ENCODE measurements around the gene ZYG11A. TPM values are rescaled to one million over a fixed set of nuclear protein-coding genes. Genes with fewer than 3 reads are reported as not detected.

The ZYG11A gene
- total RNA-seq, 4 donors from 2014 or later, result not detected

GRCh38 chr1:52915211-52915854 is 72.8 kb downstream of the ZYG11A start:
- no peak for DNase-seq
- H3K27ac ChIP-seq, result no peak overlapping the region
- no peaks in the 10 kb centered on the region for H3K27me3 ChIP-seq
- no peaks in the 10 kb centered on the region for H3K9me3 ChIP-seq
- peaks cover 0 to 15% (median 0%) of the 10 kb centered on the region in 3 donors for H3K36me3 ChIP-seq
- TF ChIP-seq, protein P1, sequence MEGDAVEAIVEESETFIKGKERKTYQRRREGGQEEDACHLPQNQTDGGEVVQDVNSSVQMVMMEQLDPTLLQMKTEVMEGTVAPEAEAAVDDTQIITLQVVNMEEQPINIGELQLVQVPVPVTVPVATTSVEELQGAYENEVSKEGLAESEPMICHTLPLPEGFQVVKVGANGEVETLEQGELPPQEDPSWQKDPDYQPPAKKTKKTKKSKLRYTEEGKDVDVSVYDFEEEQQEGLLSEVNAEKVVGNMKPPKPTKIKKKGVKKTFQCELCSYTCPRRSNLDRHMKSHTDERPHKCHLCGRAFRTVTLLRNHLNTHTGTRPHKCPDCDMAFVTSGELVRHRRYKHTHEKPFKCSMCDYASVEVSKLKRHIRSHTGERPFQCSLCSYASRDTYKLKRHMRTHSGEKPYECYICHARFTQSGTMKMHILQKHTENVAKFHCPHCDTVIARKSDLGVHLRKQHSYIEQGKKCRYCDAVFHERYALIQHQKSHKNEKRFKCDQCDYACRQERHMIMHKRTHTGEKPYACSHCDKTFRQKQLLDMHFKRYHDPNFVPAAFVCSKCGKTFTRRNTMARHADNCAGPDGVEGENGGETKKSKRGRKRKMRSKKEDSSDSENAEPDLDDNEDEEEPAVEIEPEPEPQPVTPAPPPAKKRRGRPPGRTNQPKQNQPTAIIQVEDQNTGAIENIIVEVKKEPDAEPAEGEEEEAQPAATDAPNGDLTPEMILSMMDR (IDR thresholded peaks at IDR 0.05), result no peak
- TF ChIP-seq POLR2A (IDR thresholded peaks at IDR 0.05), result no peak
- no peaks in the 10 kb centered on the region for H3K4me1 ChIP-seq
- no peak overlapping the region for H3K4me3 ChIP-seq

DNA sequence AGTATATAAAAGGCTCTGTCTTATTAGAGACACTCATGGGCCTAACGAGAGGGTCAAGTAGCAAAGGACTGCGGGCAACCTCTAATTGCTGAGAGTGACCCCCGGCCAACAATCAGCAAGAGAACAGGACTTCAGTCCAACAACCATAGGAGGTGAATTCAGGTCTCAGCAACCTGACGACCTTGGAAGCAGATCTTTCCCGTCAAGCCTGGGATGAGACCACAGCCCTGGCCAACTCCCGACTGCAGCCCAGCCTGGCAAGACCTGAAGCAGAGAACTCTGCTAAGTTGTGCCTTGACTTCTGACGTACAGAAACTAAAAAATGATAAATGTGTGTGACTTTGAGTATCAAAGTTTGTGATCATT is 73.3 kb downstream of the ZYG11A start:
- Histone ChIP-seq H3K27ac (no peak overlapping the region), H3K4me1 (no peaks in the 10 kb centered on the region), H3K9me3 (no peaks in the 10 kb centered on the region), H3K36me3 (peaks cover 0 to 15% (median 0%) of the 10 kb centered on the region in 3 donors), H3K27me3 (no peaks in the 10 kb centered on the region), H3K4me3 (no peak overlapping the region)
- DNase-seq, result no peak
- TF ChIP-seq, protein P1 (IDR thresholded peaks at IDR 0.05), result no peak
- no peak for TF ChIP-seq POLR2A (IDR thresholded peaks at IDR 0.05)

DNA sequence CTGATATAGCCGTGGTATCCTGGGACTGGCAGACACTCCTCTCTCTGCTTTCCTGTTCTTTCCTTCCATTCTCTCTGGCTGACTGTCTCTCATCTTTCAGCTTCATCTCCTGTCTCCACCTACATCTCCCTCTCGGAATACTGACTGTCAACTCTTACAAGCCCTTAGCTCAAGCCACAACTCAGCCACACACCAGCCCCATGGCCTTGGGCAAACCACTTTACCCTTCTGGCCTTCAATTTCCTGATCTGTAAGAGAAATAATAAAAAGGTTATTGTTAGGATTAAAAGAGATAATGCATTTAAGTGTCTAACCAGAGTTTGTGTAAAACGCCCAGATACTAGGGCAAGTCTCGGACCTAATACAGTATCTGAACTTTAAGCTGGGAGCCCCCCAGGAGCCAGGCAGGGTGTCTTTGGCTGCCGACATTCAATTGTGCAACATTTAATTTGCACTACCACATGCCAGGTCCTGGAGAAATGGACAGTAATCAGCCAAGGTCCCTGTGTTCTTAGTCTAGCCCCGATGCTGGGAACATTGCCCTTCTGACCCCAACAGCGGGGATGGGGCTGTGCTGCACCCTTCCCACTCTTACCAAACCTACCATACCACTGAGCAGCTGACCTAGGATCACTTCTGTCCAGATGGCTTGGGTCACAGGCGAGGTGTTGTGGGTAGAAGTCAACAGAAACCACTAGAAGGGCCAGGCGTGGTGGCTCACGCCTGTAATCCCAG is 73.8 kb downstream of the ZYG11A start:
- H3K27ac ChIP-seq, result peak overlapping the region in 1 of 4 donors; percentile 35
- H3K36me3 ChIP-seq, result peaks cover 0 to 9% (median 0%) of the 10 kb centered on the region in 3 donors
- H3K27me3 ChIP-seq, result no peaks in the 10 kb centered on the region
- H3K4me1 ChIP-seq, result no peaks in the 10 kb centered on the region
- H3K9me3 ChIP-seq, result no peaks in the 10 kb centered on the region
- no peak overlapping the region for H3K4me3 ChIP-seq
- no peak for TF ChIP-seq POLR2A (IDR thresholded peaks at IDR 0.05)
- TF ChIP-seq, protein P1 (IDR thresholded peaks at IDR 0.05), result no peak
- DNase-seq, result no peak

- TF ChIP-seq, protein P1 (IDR thresholded peaks at IDR 0.05), result no peak
- no peak for TF ChIP-seq POLR2A (IDR thresholded peaks at IDR 0.05)
- no peaks in the 10 kb centered on the region for H3K9me3 ChIP-seq
- H3K4me3 ChIP-seq, result no peak overlapping the region
- peak overlapping the region in 1 of 4 donors; percentile 35 for H3K27ac ChIP-seq
- no peaks in the 10 kb centered on the region for H3K27me3 ChIP-seq
- no peak for DNase-seq
- H3K4me1 ChIP-seq, result no peaks in the 10 kb centered on the region
- H3K36me3 ChIP-seq, result peaks cover 0 to 4% (median 0%) of the 10 kb centered on the region in 3 donors
Measured at GRCh38 chr1:52917156-52917555, 74.6 kb downstream of the ZYG11A start.

DNA sequence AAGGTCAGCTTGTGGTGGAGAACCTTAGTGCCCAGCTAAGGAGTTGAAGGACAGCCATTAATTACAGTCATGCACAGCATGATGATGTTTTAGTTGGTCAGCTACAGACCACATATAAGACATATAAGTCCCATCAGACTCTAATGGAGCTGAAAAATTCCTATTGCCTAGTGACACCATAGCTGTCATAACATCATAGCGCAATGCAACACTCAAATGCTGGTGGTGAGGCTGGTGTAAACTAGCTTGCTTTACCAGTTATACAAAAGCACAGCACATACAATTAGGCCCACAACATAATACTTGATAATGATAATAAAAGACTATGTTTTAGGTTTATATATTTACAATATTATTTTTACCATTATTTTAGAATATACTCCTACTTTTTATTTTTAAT is 75.0 kb downstream of the ZYG11A start:
- no peaks in the 10 kb centered on the region for H3K27me3 ChIP-seq
- DNase-seq, result no peak
- H3K4me1 ChIP-seq, result no peaks in the 10 kb centered on the region
- no peak overlapping the region for H3K4me3 ChIP-seq
- H3K36me3 ChIP-seq, result peaks cover 0 to 4% (median 0%) of the 10 kb centered on the region in 3 donors
- H3K9me3 ChIP-seq, result no peaks in the 10 kb centered on the region
- H3K27ac ChIP-seq, result peak overlapping the region in 1 of 4 donors; percentile 23
- TF ChIP-seq, protein P1 (IDR thresholded peaks at IDR 0.05), result no peak
- TF ChIP-seq POLR2A (IDR thresholded peaks at IDR 0.05), result no peak
